ENCODE results near the gene TMTC1. TPM values are rescaled to one million over a fixed set of nuclear protein-coding genes. Genes with fewer than 3 reads are reported as not detected.

Gene TMTC1
- total and polyA plus RNA-seq, 2 donors (not counting 1 experiment from before 2014, with no cell fraction given), result not detected

- ChIA-PET POLR2A (no interaction called here), CTCF (no interaction called here)
- Histone ChIP-seq H3K36me3 (replicated peaks in 1 of 2; ENCODE audit: control extremely low read depth in 1 of 2, control insufficient read depth in 1 of 2, extremely low read depth in 1 of 2, insufficient read depth in 2 of 2, low read length in 1 of 2) (no peaks in the 10 kb centered on the region), H3K27ac (ENCODE audit: low read length in 2 of 2) (no peak overlapping the region), H3K9ac (ENCODE audit: low read length) (no peak overlapping the region), H3K27me3 (replicated peaks in 1 of 4; ENCODE audit: control extremely low read depth in 1 of 4, control insufficient read depth in 3 of 4, insufficient read depth in 4 of 4, low read length in 3 of 4) (no peaks in the 10 kb centered on the region), H3K4me2 (replicated peaks; ENCODE audit: low read depth, low read length, poor library complexity, severe bottlenecking) (no peak overlapping the region), H3K4me3 (ENCODE audit: control extremely low read depth in 1 of 5, extremely low read depth in 1 of 5, insufficient read depth in 1 of 5, low read depth in 2 of 5, low read length in 4 of 5) (no peak overlapping the region), H2AFZ (ENCODE audit: insufficient read depth, low read depth, low read length, poor library complexity, severe bottlenecking) (no peak overlapping the region), H4K20me1 (ENCODE audit: control insufficient read depth, insufficient read depth, low read length, poor library complexity, severe bottlenecking) (no peaks in the 10 kb centered on the region), H3K9me3 (ENCODE audit: control extremely low read depth in 1 of 3, control insufficient read depth in 2 of 3, insufficient read depth in 1 of 3, low read length in 2 of 3) (peaks cover 0 to 5% (median 0%) of the 10 kb centered on the region in 3 donors), H3K4me1 (ENCODE audit: control insufficient read depth in 2 of 2, insufficient read depth in 2 of 2, low read length in 2 of 2) (no peaks in the 10 kb centered on the region), H3K79me2 (ENCODE audit: control insufficient read depth, insufficient read depth, low read length) (no peaks in the 10 kb centered on the region)
- intact Hi-C loops (cut with micrococcal nuclease), result no loop called here
- Mint-ChIP-seq H3K27me3 (no peaks in the 10 kb centered on the region), H3K4me3 (no peak overlapping the region), H3K4me1 (no peaks in the 10 kb centered on the region), H3K27ac (no peak overlapping the region), H3K9me3 (ENCODE audit: insufficient read depth) (peaks cover 2% of the 10 kb centered on the region)
- no peak for ATAC-seq (ENCODE audit: low read depth)
- 97% methylated on average over 6 of the region's 10 CpGs for WGBS (ENCODE audit: insufficient coverage)
- DNase-seq, result no peak
- no peak for TF ChIP-seq CTCF (IDR thresholded peaks at IDR 0.05)
- no peak for TF ChIP-seq EZH2 (IDR thresholded peaks at IDR 0.05; ENCODE audit: borderline replicate concordance, insufficient read depth, low read depth, low read length, poor library complexity, severe bottlenecking)
Measured at GRCh38 chr12:29739279-29739991, 44.3 kb downstream of the TMTC1 start.

GRCh38 chr12:29738365-29738764 lies 45.4 kb downstream of the TMTC1 start:
- H3K9me3 ChIP-seq (ENCODE audit: control extremely low read depth in 1 of 3, control insufficient read depth in 2 of 3, insufficient read depth in 1 of 3, low read length in 2 of 3), result peaks cover 0 to 5% (median 0%) of the 10 kb centered on the region in 3 donors
- Mint-ChIP-seq H3K9me3 (ENCODE audit: insufficient read depth) (peaks cover 2% of the 10 kb centered on the region), H3K27me3 (no peaks in the 10 kb centered on the region), H3K27ac (no peak overlapping the region), H3K4me1 (no peaks in the 10 kb centered on the region), H3K4me3 (no peak overlapping the region)
- no peaks in the 10 kb centered on the region for H3K79me2 ChIP-seq (ENCODE audit: control insufficient read depth, insufficient read depth, low read length)
- POLR2A ChIA-PET, result no interaction called here
- no peaks in the 10 kb centered on the region for H3K4me1 ChIP-seq (ENCODE audit: control insufficient read depth in 2 of 2, insufficient read depth in 2 of 2, low read length in 2 of 2)
- intact Hi-C loops (cut with micrococcal nuclease), result no loop called here
- DNase-seq (no peak), ATAC-seq (ENCODE audit: low read depth) (no peak)
- CTCF ChIA-PET, result no interaction called here
- no peak overlapping the region for H2AFZ ChIP-seq (ENCODE audit: insufficient read depth, low read depth, low read length, poor library complexity, severe bottlenecking)
- no peaks in the 10 kb centered on the region for H3K27me3 ChIP-seq (replicated peaks in 1 of 4; ENCODE audit: control extremely low read depth in 1 of 4, control insufficient read depth in 3 of 4, insufficient read depth in 4 of 4, low read length in 3 of 4)
- 100% methylated on average over 2 of the region's 3 CpGs for WGBS (ENCODE audit: insufficient coverage)
- H3K36me3 ChIP-seq (replicated peaks in 1 of 2; ENCODE audit: control extremely low read depth in 1 of 2, control insufficient read depth in 1 of 2, extremely low read depth in 1 of 2, insufficient read depth in 2 of 2, low read length in 1 of 2), result no peaks in the 10 kb centered on the region
- H3K9ac ChIP-seq (ENCODE audit: low read length), result no peak overlapping the region
- H3K27ac ChIP-seq (ENCODE audit: low read length in 2 of 2), result no peak overlapping the region
- TF ChIP-seq CTCF (IDR thresholded peaks at IDR 0.05) (no peak), EZH2 (IDR thresholded peaks at IDR 0.05; ENCODE audit: borderline replicate concordance, insufficient read depth, low read depth, low read length, poor library complexity, severe bottlenecking) (no peak)
- no peaks in the 10 kb centered on the region for H4K20me1 ChIP-seq (ENCODE audit: control insufficient read depth, insufficient read depth, low read length, poor library complexity, severe bottlenecking)
- H3K4me3 ChIP-seq (ENCODE audit: control extremely low read depth in 1 of 5, extremely low read depth in 1 of 5, insufficient read depth in 1 of 5, low read depth in 2 of 5, low read length in 4 of 5), result no peak overlapping the region
- H3K4me2 ChIP-seq (replicated peaks; ENCODE audit: low read depth, low read length, poor library complexity, severe bottlenecking), result no peak overlapping the region

Data from B cell (primary cell).